Posterior cingulate gyrus (tissue), 11 donors: ENCODE measurements around the gene SGMS2.
"Not testable (repeated sequence)": the region's sequence is repeated elsewhere in the genome, so short reads cannot be mapped to it uniquely, and the experiment has no call there.

ENCODE experiments used
- DNase-seq, 10 donors: peaks; one replicate each; pipeline versions ENCODE4 v3.0.0 to v3.0.0-alpha.2; 2020 to 2021; ENCODE audit warnings: mixed read lengths in 3 of 10
- intact Hi-C: fragments of 100-400 bp; cut with DNase I; formaldehyde crosslinking; loops from one replicate; pipeline ENCODE4 v1.15.1; 2023

Gene SGMS2

GRCh38 chr4:107901213-107901934, 76.6 kb downstream of the SGMS2 start:
- intact Hi-C loops = no loop called here
- no peak for DNase-seq

- DNase-seq = no peak
- intact Hi-C loops = no loop called here
Measured at GRCh38 chr4:107902715-107903114, 78.0 kb downstream of the SGMS2 start.

GRCh38 chr4:107905082-107905481, 80.3 kb downstream of the SGMS2 start:
- DNase-seq, intact Hi-C loops: not testable (repeated sequence)

GRCh38 chr4:107906458-107907100, 81.8 kb downstream of the SGMS2 start:
- intact Hi-C loops = no loop called here
- no peak for DNase-seq

- intact Hi-C loops = no loop called here
Measured at GRCh38 chr4:107908377-107908776, 83.6 kb downstream of the SGMS2 start.

GRCh38 chr4:107913283-107913899, 88.7 kb downstream of the SGMS2 start:
- intact Hi-C loops = loop anchor here (1.0 kb wide), 1 partner anchor 155 kb away; no protein-coding TSS in a partner anchor
- peak in 1 of 10 donors; percentile 11 for DNase-seq

More at GRCh38 chr4:107908377-107908776, 83.6 kb downstream of the SGMS2 start:
- no peak for DNase-seq

GRCh38 chr4:107915220-107915619, 90.5 kb downstream of the SGMS2 start:
- intact Hi-C loops = no loop called here
- DNase-seq = no peak

- intact Hi-C loops = no loop called here
- DNase-seq = no peak
Measured at GRCh38 chr4:107916623-107917022, 91.9 kb downstream of the SGMS2 start.

- intact Hi-C loops = no loop called here
Measured at GRCh38 chr4:107917500-107917899, 92.8 kb downstream of the SGMS2 start.

GRCh38 chr4:107922486-107923473, 98.0 kb downstream of the SGMS2 start:
- DNase-seq = no peak
- intact Hi-C loops = no loop called here

More at GRCh38 chr4:107917500-107917899, 92.8 kb downstream of the SGMS2 start:
- no peak for DNase-seq

- DNase-seq, intact Hi-C loops: not testable (repeated sequence)
Measured at GRCh38 chr4:107925713-107926112, 101.0 kb downstream of the SGMS2 start.

GRCh38 chr4:107926875-107927274, 102.1 kb downstream of the SGMS2 start:
- intact Hi-C loops, DNase-seq: not testable (repeated sequence)

- peak; percentile 78 to 98 (median 86) for DNase-seq
- intact Hi-C loops = loop anchor here (1.0 kb wide), 1 partner anchor 58 kb away; the partner anchor contains the start of gene HADH
Measured at GRCh38 chr4:107930821-107931774, 106.4 kb downstream of the SGMS2 start, which contains the start of gene CYP2U1. Gene CYP2U1, plus strand, starts transcription at chr4:107931549. Its CDS starts 95 bp downstream, at chr4:107931644.

- DNase-seq = peak in 7 of 10 donors; percentile 13 to 83 (median 38)
- intact Hi-C loops = loop anchor here (1.0 kb wide), 1 partner anchor 57 kb away; the partner anchor contains the start of gene HADH
Measured at GRCh38 chr4:107931775-107932321, 107.1 kb downstream of the SGMS2 start.

- DNase-seq = no peak
- intact Hi-C loops = no loop called here
Measured at GRCh38 chr4:107935246-107935645, 110.5 kb downstream of the SGMS2 start.

- no peak for DNase-seq
- intact Hi-C loops = no loop called here
Measured at GRCh38 chr4:107937040-107937439, 112.3 kb downstream of the SGMS2 start.

GRCh38 chr4:107939307-107939706, 114.6 kb downstream of the SGMS2 start:
- no peak for DNase-seq
- intact Hi-C loops = no loop called here

- DNase-seq = no peak
- intact Hi-C loops = no loop called here
Measured at GRCh38 chr4:107945809-107946208, 121.1 kb downstream of the SGMS2 start.
